MCF 10A (cell line): ENCODE measurements around the gene AGTRAP. TPM values are rescaled to one million over a fixed set of nuclear protein-coding genes. Genes with fewer than 3 reads are reported as not detected.

Source experiments
- BruUV-seq: library from RNA; stranded (reverse); fragments of 400-500 nt; replicated peaks from 2 replicates; lab custom pipeline; 2021; lab: Mats Ljungman, UMichigan
- CTCF ChIA-PET: fragments of 300-600 bp; sonication (Branson Sonifier 250); formaldehyde crosslinking; extraction: SDS; loops from one replicate; lab custom pipeline; 2021; ENCODE audit warnings: antibody characterized with exemption, inconsistent platforms; lab: Yijun Ruan, JAX
- POLR2A ChIA-PET: fragments of 300-600, 350-650 bp; sonication (Branson Sonifier 250); formaldehyde crosslinking; extraction: SDS; loops from one replicate; lab custom pipeline; 2020; ENCODE audit warnings: antibody characterized with exemption, inconsistent platforms; lab: Yijun Ruan, JAX
- DNase-seq: peaks from one replicate; pipeline ENCODE4 v3.0.0-alpha.2; 2018; ENCODE audit not compliant: unreplicated experiment
- H3K27ac Mint-ChIP-seq: one replicate; pipeline ENCODE4 v1.8.0; 2022; ENCODE audit warnings: mild to moderate bottlenecking, low read depth, mixed read lengths; ENCODE audit not compliant: unreplicated experiment
- H3K27me3 Mint-ChIP-seq: one replicate; pipeline ENCODE4 v1.8.0; 2022; ENCODE audit warnings: mixed read lengths; ENCODE audit not compliant: insufficient read depth, unreplicated experiment
- H3K36me3 Mint-ChIP-seq: one replicate; pipeline ENCODE4 v1.8.0; 2022; ENCODE audit warnings: mild to moderate bottlenecking, moderate library complexity, mixed read lengths; ENCODE audit not compliant: insufficient read depth, unreplicated experiment
- H3K4me1 Mint-ChIP-seq: one replicate; pipeline ENCODE4 v1.8.0; 2022; ENCODE audit warnings: mixed read lengths; ENCODE audit not compliant: insufficient read depth, unreplicated experiment
- H3K4me3 Mint-ChIP-seq: one replicate; pipeline ENCODE4 v1.8.0; 2022; ENCODE audit warnings: mild to moderate bottlenecking, moderate library complexity, mixed read lengths; ENCODE audit not compliant: unreplicated experiment
- H3K9me3 Mint-ChIP-seq: one replicate; pipeline ENCODE4 v1.8.0; 2022; ENCODE audit warnings: mixed read lengths; ENCODE audit not compliant: unreplicated experiment
- intact Hi-C: fragments of 100-400 bp; cut with micrococcal nuclease; formaldehyde crosslinking; loops from 2 replicates; pipeline ENCODE4 v1.14.1; 2022
- total RNA-seq: library from RNA; stranded (reverse); gene quantifications from 2 replicates; pipeline ENCODE4 v1.2.3, GENCODE V29; 2022
- TF ChIP-seq, protein P1 (sequence below): fragments of 200-600 bp; IDR thresholded peaks from one replicate; pipeline ENCODE4 v1.8.0; 2022; ENCODE audit warnings: antibody characterized with exemption, mild to moderate bottlenecking; ENCODE audit not compliant: unreplicated experiment

Gene AGTRAP
- total RNA-seq, 1 experiment from 2014 or later, result 73.1 TPM

DNA sequence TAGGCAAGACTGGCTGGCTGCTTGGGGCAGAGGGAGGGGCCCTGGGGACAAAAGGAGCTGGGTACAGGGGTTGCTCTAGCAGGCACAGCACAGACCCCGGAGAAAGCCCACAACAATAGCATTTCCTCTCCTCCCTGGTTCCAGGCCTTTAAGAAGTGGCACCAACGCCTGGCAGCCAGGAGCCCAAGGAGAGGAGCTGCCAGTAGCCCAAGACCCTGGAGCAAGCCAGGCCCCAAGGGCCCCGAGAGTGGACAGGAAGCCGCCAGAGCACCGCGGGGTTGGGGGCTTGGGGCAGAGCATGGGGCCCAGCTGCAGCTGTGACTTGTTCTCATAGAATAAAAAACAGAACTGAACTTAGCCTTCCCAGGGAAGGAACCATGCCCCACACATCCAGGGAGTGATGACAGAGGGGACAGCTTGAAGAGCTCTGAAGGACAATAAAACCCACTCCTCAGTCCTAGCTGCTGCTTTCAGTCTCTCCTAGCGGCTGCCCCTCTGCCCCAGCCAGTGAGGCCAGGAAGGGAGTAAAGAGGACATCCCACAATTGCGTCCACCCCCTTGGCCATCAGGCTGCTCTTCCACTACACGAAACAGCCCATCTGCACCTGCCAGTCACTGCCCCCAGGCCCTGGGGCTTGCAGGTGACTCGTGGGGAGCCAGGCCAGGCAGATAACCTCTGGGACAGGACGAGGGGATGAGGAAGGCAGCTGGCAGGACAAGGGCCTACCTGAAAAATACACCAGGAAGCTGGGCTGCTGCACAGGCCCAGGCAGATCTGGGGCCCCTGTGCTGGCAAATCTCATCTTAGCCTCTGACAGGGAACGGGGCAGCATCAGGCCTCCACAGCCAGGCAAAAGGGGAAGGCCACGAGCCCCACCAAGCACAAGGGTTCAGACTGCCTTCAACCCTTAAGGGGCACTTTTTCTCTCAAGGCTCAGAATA is 53.5 kb downstream of the AGTRAP start:
- Mint-ChIP-seq H3K27me3 (no peaks in the 10 kb centered on the region), H3K4me1 (peaks cover 20% of the 10 kb centered on the region), H3K36me3 (peaks cover 20% of the 10 kb centered on the region), H3K9me3 (no peaks in the 10 kb centered on the region), H3K4me3 (no peak overlapping the region), H3K27ac (peak overlapping the region; percentile 96)
- ChIA-PET CTCF (no interaction called here), POLR2A (interaction anchor here (0.6 to 8.7 kb wide), 6 partner anchors 14 to 136 kb away, joined by 3 to 87 read pairs (median 6); partner anchors contain the start of genes CLCN6 and MTHFR)
- intact Hi-C loops, result loop anchor here (2.0 kb wide), 1 partner anchor 15 kb away; the partner anchor contains the start of gene MTHFR
- TF ChIP-seq, protein P1, sequence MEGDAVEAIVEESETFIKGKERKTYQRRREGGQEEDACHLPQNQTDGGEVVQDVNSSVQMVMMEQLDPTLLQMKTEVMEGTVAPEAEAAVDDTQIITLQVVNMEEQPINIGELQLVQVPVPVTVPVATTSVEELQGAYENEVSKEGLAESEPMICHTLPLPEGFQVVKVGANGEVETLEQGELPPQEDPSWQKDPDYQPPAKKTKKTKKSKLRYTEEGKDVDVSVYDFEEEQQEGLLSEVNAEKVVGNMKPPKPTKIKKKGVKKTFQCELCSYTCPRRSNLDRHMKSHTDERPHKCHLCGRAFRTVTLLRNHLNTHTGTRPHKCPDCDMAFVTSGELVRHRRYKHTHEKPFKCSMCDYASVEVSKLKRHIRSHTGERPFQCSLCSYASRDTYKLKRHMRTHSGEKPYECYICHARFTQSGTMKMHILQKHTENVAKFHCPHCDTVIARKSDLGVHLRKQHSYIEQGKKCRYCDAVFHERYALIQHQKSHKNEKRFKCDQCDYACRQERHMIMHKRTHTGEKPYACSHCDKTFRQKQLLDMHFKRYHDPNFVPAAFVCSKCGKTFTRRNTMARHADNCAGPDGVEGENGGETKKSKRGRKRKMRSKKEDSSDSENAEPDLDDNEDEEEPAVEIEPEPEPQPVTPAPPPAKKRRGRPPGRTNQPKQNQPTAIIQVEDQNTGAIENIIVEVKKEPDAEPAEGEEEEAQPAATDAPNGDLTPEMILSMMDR, result no peak
- no peak for DNase-seq
- no TSS peak for BruUV-seq

DNA sequence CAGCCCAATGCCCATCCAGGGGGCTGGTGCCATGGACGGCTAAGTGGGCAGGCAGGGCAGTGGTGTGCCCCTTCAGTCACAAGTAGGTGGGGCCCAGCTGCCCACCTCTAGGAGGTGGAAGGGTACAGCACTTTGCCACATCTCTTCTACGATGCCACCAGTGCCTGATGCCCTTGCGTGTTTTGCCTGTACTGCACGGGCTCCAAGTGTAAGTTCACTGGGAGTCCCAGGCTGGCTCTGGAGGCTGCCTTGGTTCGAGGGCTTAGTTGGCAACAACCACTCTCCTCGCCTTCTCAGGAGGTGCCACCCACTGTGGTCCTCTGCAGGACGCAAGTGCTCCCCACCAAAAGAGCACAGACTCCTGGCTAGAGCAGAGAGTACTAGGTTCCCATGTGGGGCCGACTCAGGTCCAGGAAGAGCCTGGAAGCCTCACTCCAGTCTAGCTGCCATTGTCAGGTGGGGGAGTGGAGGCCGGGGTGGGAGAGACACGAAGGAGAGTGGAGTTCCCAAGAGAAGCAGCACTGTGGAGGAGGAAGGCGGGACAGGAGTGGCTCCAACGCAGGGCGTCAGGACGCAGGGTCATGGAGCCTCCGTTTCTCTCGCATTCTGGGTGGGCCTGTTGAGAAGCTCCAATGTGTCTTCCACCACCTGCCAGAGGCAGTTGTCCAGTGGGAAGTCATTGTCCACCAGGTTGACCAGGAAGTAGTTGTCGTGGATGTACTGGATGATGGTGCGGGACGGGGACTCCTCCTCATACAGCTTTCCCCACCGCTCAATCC is 54.4 kb downstream of the AGTRAP start:
- intact Hi-C loops, result loop anchor here (2.0 kb wide), 1 partner anchor 15 kb away; the partner anchor contains the start of gene MTHFR
- Mint-ChIP-seq H3K27ac (peak overlapping the region; percentile 96), H3K9me3 (no peaks in the 10 kb centered on the region), H3K4me3 (peak overlapping the region; percentile 53), H3K36me3 (peaks cover 20% of the 10 kb centered on the region), H3K27me3 (no peaks in the 10 kb centered on the region), H3K4me1 (peaks cover 20% of the 10 kb centered on the region)
- TSS peak; percentile 38 for BruUV-seq
- DNase-seq, result no peak
- ChIA-PET CTCF (no interaction called here), POLR2A (interaction anchor here (0.6 to 8.7 kb wide), 5 partner anchors 9 to 83 kb away, joined by 3 to 87 read pairs (median 8); partner anchors contain the start of genes AGTRAP, CLCN6 and MTHFR)
- TF ChIP-seq, protein P1, result no peak

DNA sequence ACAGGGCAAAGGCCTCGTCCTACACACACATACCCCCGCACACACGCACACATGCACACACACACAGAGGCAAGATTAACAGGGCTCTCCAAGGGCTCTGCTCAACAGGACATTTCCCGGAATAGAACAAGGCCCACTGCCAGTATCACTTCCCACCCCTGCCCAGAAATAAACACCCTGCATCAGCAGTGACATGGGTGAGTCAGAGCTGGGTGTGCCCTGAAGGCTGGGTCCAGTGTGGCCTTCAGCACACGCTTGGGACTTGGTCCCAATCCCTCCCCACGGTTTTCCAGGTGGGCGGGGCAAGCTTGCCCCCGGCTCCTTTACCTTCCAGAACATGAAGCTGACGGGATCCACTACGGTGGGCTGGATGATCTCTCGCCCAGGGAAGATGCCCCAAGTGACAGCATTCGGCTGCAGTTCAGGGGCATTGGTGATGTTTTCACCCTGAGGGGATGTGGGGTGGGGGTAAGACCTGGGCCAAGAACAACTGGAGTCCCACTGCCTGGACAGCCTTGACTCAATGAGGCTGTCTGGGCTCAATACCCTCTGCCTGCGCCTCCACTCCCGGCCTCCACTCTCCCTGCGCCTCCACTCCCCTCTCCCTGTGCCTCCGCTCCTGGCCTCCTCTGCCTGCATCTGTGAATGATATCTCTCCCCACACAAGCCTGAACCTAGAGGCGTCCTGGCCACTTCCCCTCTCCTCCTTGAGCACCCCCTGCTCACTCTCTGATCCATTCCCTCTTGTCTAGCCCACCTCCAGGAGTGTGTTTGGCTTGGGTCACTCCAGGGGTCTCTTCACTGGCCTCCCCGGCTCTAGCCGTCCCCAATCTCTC is 55.2 kb downstream of the AGTRAP start:
- BruUV-seq, result no TSS peak
- H3K4me1 Mint-ChIP-seq, result peaks cover 20% of the 10 kb centered on the region
- H3K4me3 Mint-ChIP-seq, result peak overlapping the region; percentile 53
- ChIA-PET CTCF (no interaction called here), POLR2A (interaction anchor here (0.6 to 8.7 kb wide), 8 partner anchors 10 to 997 kb away, joined by 3 to 87 read pairs (median 3); partner anchors contain the start of genes AGTRAP, CLCN6 and MTHFR)
- TF ChIP-seq, protein P1, result no peak
- intact Hi-C loops, result loop anchor here (2.0 kb wide), 1 partner anchor 14 kb away; the partner anchor contains the start of gene MTHFR
- peaks cover 24% of the 10 kb centered on the region for H3K36me3 Mint-ChIP-seq
- H3K9me3 Mint-ChIP-seq, result no peaks in the 10 kb centered on the region
- H3K27me3 Mint-ChIP-seq, result no peaks in the 10 kb centered on the region
- H3K27ac Mint-ChIP-seq, result peak overlapping the region; percentile 96
- DNase-seq, result peak; percentile 97
